ENCODE measurements around the gene SLC2A4.

SLC2A4 gene

GRCh38 chr17:7281074-7281952, at the start of gene SLC2A4:
Gene SLC2A4 (plus strand): TSS chr17:7281718. CDS start chr17:7281935, 217 bp downstream.
- Histone ChIP-seq H3K4me3 (peak within 1 kb of the TSS; percentile 14 to 46 (median 28)), H3K27ac (peak within 1 kb of the TSS in 14 of 21 experiments; percentile 4 to 74 (median 42))

GRCh38 chr17:7232114-7232513, 49.4 kb upstream of the SLC2A4 start:
- Histone ChIP-seq H3K27ac (no peak overlapping the region), H3K4me3 (no peak overlapping the region)

GRCh38 chr17:7233701-7234082, 47.8 kb upstream of the SLC2A4 start:
- H3K27ac ChIP-seq: peak overlapping the region; percentile 16 to 95 (median 89)
- H3K4me3 ChIP-seq: peak overlapping the region; percentile 67 to 96 (median 78)

- H3K4me3 ChIP-seq: peak within 1 kb of the TSS; percentile 67 to 96 (median 78)
- H3K27ac ChIP-seq: peak within 1 kb of the TSS; percentile 16 to 95 (median 89)
Measured at GRCh38 chr17:7234083-7234951, 47.2 kb upstream of the SLC2A4 start, which contains the start of gene DVL2. Gene DVL2 (minus strand): TSS chr17:7234517. CDS start chr17:7234262, 255 bp downstream.

- no peak overlapping the region for H3K4me3 ChIP-seq
- peak overlapping the region in 7 of 21 experiments; percentile 19 to 97 (median 49) for H3K27ac ChIP-seq
Measured at GRCh38 chr17:7235693-7236665, 45.5 kb upstream of the SLC2A4 start.

GRCh38 chr17:7236808-7237207, 44.7 kb upstream of the SLC2A4 start:
- peak overlapping the region in 10 of 21 experiments; percentile 92 to 100 (median 96) for H3K27ac ChIP-seq

GRCh38 chr17:7237266-7237760, 44.2 kb upstream of the SLC2A4 start:
- peak overlapping the region; percentile 78 to 98 (median 94) for H3K4me3 ChIP-seq
- H3K27ac ChIP-seq: peak overlapping the region; percentile 87 to 100 (median 97)

More at GRCh38 chr17:7236808-7237207, 44.7 kb upstream of the SLC2A4 start:
- no peak overlapping the region for H3K4me3 ChIP-seq

GRCh38 chr17:7237761-7238419, 43.6 kb upstream of the SLC2A4 start:
- peak overlapping the region; percentile 78 to 98 (median 94) for H3K4me3 ChIP-seq
- peak overlapping the region; percentile 87 to 100 (median 97) for H3K27ac ChIP-seq

GRCh38 chr17:7238420-7239090, 43.0 kb upstream of the SLC2A4 start:
- Histone ChIP-seq H3K27ac (peak overlapping the region; percentile 87 to 100 (median 97)), H3K4me3 (peak overlapping the region; percentile 78 to 98 (median 94))

- peak within 1 kb of the TSS; percentile 87 to 100 (median 97) for H3K27ac ChIP-seq
- peak within 1 kb of the TSS; percentile 78 to 98 (median 94) for H3K4me3 ChIP-seq
Measured at GRCh38 chr17:7239091-7240027, 42.2 kb upstream of the SLC2A4 start, which contains the start of gene PHF23. Gene PHF23 (minus strand): TSS chr17:7239457. CDS start chr17:7239279, 178 bp downstream.

- Histone ChIP-seq H3K27ac (peak overlapping the region in 19 of 21 experiments; percentile 92 to 100 (median 98)), H3K4me3 (peak overlapping the region in 6 of 7 experiments; percentile 17 to 96 (median 88))
Measured at GRCh38 chr17:7240375-7240774, 41.1 kb upstream of the SLC2A4 start.

- Histone ChIP-seq H3K4me3 (peak overlapping the region; percentile 74 to 96 (median 88)), H3K27ac (peak overlapping the region in 20 of 21 experiments; percentile 30 to 100 (median 98))
Measured at GRCh38 chr17:7241090-7241733, 40.3 kb upstream of the SLC2A4 start.

- peak within 1 kb of the TSS; percentile 74 to 96 (median 88) for H3K4me3 ChIP-seq
- H3K27ac ChIP-seq: peak within 1 kb of the TSS; percentile 87 to 100 (median 98)
Measured at GRCh38 chr17:7241783-7242716, 39.5 kb upstream of the SLC2A4 start, which contains the start of gene GABARAP. Gene GABARAP (minus strand): TSS chr17:7242449. CDS start chr17:7242330, 119 bp downstream.

GRCh38 chr17:7242717-7243452, 38.6 kb upstream of the SLC2A4 start:
- Histone ChIP-seq H3K4me3 (peak overlapping the region; percentile 74 to 96 (median 88)), H3K27ac (peak overlapping the region; percentile 87 to 100 (median 98))

Measured in skin epidermis (tissue), 12 donors.